Osteoblast (primary cell): ENCODE data around the gene CACNA1H. TPM values are rescaled to one million over a fixed set of nuclear protein-coding genes. Genes with fewer than 3 reads are reported as not detected.
"Not testable (repeated sequence)": the region's sequence is repeated elsewhere in the genome, so short reads cannot be mapped to it uniquely, and the experiment has no call there.

Experiments
- DNase-seq: peaks from one replicate; pipeline ENCODE4 v3.0.0; 2011; ENCODE audit warnings: low spot score, mixed read lengths; ENCODE audit not compliant: insufficient read length; ENCODE audit errors: missing footprints
- H2AFZ ChIP-seq: 2 replicates; pipeline ENCODE4 v1.6.0; 2011; ENCODE audit warnings: mild to moderate bottlenecking, low read length
- H3K27ac ChIP-seq: 2 replicates; pipeline ENCODE4 v1.5.1; 2011; ENCODE audit warnings: mild to moderate bottlenecking, low read depth, low read length, moderate library complexity
- H3K27me3 ChIP-seq: 2 replicates; pipeline ENCODE4 v1.6.0; 2012; ENCODE audit warnings: mild to moderate bottlenecking, control low read depth, inconsistent platforms, low read length, moderate library complexity; ENCODE audit not compliant: insufficient read depth
- H3K36me3 ChIP-seq: 2 replicates; pipeline ENCODE4 v1.5.1; 2011; ENCODE audit warnings: mild to moderate bottlenecking, low read length, control low read depth, moderate library complexity; ENCODE audit not compliant: insufficient read depth
- H3K4me1 ChIP-seq: 2 replicates; pipeline ENCODE4 v1.5.1; 2011; ENCODE audit warnings: mild to moderate bottlenecking, low read length, control low read depth, moderate library complexity; ENCODE audit not compliant: insufficient read depth
- H3K4me2 ChIP-seq: 2 replicates; pipeline ENCODE4 v1.6.0; 2011; ENCODE audit warnings: mild to moderate bottlenecking, low read length; ENCODE audit not compliant: insufficient read depth
- H3K4me3 ChIP-seq: fragments of 200-600 bp; sonication (generic); 3 replicates; pipeline ENCODE4 v1.5.1; 2012; ENCODE audit warnings: mild to moderate bottlenecking, low read length, inconsistent platforms; ENCODE audit not compliant: insufficient read depth
- H3K79me2 ChIP-seq: 2 replicates; pipeline ENCODE4 v1.6.0; 2012; ENCODE audit warnings: mild to moderate bottlenecking, low read length, control low read depth, inconsistent platforms; ENCODE audit not compliant: insufficient read depth
- H3K9me3 ChIP-seq: 2 replicates; pipeline ENCODE4 v1.5.1; 2011; ENCODE audit warnings: low read depth, low read length, control low read depth
- H4K20me1 ChIP-seq: 2 replicates; pipeline ENCODE4 v1.6.0; 2012; ENCODE audit warnings: mild to moderate bottlenecking, low read length, control low read depth; ENCODE audit not compliant: insufficient read depth
- total RNA-seq: library from RNA; depleted of rRNA; stranded (reverse); fragments of >200 nt; gene quantifications from 2 replicates; pipeline ENCODE4 v1.2.3, GENCODE V29; 2012

Gene CACNA1H
- total RNA-seq, 1 donor = under 0.01 TPM

DNA sequence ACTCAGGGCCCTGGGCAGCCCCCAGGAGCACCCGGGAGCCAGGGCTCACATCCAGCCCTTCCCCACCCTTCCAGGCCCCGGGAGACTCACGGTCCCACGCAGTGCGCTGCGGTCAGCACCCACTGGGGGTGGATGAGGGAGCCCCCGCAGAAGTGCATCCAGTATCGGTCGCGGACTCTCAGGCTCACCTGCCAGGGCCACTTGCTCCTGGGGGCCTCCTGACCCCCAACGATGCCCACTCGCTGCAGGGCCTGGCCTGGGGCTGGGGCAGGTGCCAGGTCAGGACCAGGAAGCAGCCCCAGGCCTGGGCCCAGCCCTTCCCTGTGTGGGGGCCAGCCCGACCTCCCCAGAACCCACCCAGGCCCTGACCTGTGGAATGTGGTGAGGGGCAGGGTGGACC lies 76.6 kb downstream of the CACNA1H start:
- H3K79me2 ChIP-seq, H3K27me3 ChIP-seq, H3K4me2 ChIP-seq, H2AFZ ChIP-seq, H3K4me1 ChIP-seq, DNase-seq, H3K27ac ChIP-seq, H3K36me3 ChIP-seq, H3K4me3 ChIP-seq, H3K9me3 ChIP-seq, H4K20me1 ChIP-seq: not testable (repeated sequence)

DNA sequence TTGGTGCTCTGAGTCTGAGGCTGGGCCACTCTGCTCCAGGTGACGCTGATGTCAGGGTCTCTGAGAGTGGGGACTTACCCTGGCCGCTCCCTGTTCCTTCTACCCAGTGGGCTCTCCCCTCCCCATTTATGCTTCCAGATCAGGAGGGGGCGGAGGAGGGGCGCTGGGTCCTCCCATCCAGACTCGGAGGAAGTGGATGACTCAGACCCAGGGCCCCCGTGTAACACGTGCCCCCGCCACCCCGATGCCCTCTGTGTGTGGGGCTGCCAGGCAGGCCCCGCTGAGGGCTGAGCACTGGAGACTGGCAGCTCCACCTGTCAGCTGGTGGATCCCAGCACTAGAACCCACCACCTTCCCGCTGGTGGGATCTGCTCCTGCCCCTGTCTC lies 77.2 kb downstream of the CACNA1H start, which contains the start of gene TPSB2:
Gene TPSB2 (minus strand): TSS at position 101 of the 387 bp plus-strand sequence. CDS start 233 bp downstream, outside the sequence.
- not testable (repeated sequence) for H3K36me3 ChIP-seq, H3K4me1 ChIP-seq, H3K4me3 ChIP-seq, H3K79me2 ChIP-seq, H3K27me3 ChIP-seq, H4K20me1 ChIP-seq, H3K27ac ChIP-seq, H3K9me3 ChIP-seq, H2AFZ ChIP-seq, H3K4me2 ChIP-seq, DNase-seq

DNA sequence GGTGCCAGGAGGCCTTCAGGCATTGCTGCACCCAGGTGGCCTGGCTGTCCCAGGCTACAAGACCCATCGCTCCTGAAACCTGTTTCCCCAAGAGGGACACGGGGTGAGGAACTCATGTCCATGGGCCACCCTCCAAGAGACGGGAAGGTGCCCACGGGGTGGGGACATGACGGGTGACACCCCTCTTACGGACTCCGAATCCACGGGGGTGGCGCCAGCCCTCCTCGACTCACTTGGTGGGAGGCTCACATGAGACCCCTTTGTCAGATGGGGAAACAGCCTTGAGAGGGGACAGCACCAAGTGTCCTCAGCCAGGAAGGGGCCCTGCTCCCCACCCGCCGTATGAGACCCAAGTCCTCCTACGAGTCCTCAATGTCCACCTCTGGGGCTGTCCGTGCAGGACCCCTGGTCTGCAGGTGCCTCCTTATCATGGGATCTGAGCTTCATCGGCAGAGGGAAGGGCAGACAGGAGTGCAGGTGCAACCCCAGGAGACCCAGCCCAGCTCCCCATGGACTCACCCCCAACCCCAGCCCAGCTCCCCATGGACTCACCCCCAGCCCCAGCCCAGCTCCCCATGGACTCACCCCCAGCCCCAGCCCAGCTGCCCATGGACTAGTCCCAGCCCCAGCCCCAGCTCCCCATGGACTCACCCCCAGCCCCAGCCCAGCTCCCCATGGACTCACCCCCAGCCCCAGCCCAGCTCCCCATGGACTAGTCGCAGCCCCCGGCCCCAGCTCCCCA lies 77.7 kb downstream of the CACNA1H start:
- H3K9me3 ChIP-seq, H3K27me3 ChIP-seq, H2AFZ ChIP-seq, H3K4me1 ChIP-seq, H4K20me1 ChIP-seq, DNase-seq, H3K4me3 ChIP-seq, H3K4me2 ChIP-seq, H3K36me3 ChIP-seq, H3K27ac ChIP-seq, H3K79me2 ChIP-seq: not testable (repeated sequence)

DNA sequence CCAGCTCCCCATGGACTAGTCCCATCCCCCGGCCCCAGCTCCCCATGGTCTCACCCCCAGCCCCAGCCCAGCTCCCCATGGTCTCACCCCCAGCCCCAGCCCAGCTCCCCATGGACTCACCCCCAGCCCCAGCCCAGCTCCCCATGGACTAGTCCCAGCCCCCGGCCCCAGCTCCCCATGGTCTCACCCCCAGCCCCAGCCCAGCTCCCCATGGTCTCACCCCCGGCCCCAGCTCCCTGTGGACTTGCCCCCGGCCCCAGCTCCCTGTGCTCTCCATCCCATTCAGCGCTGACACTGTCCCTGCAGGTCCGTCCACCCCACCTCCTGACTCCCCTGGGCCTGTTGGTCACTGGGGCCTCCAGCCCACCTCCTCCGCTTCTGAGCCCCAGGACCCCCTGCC lies 78.4 kb downstream of the CACNA1H start:
- H3K4me1 ChIP-seq, H3K27ac ChIP-seq, H3K79me2 ChIP-seq, H3K9me3 ChIP-seq, H2AFZ ChIP-seq, H3K4me3 ChIP-seq, H3K27me3 ChIP-seq, H3K4me2 ChIP-seq, H4K20me1 ChIP-seq, DNase-seq, H3K36me3 ChIP-seq: not testable (repeated sequence)

DNA sequence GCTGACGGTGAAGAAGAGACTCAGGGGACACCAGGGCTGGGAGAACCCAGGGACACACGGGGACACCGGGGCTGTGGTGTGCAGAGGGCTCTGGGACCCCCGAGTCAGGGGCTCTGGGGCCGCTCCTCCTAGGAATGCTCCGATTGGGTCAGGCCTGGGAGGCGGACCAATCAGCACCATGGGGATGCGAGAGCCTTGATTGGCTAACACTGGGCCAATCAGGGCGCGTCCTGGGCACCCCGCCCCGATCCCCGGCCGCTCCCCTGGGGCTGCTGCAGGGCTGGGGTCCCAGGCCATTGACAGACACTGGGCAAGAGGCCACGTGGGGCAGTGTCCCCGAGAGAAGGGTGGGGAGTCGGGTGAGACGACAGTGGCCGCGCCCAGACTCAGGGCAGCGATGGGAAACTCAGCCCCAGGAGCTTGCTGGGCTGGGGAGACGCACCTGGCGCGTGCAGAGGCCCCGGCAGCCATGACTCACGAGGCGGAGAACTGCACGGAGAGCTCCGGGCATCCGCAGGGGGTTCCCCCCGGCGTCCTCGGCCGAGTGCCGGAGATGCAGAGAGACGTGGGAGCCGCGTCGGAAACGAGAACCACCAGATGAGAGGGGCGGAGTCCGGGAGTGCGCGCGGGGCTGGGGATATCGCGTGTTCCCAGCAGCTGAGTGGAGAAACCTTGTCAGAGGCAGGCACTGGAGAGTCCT lies 79.3 kb downstream of the CACNA1H start:
- not testable (repeated sequence) for H2AFZ ChIP-seq, H3K9me3 ChIP-seq, H3K79me2 ChIP-seq, H3K36me3 ChIP-seq, H3K4me1 ChIP-seq, H4K20me1 ChIP-seq, H3K4me2 ChIP-seq, H3K27ac ChIP-seq, DNase-seq, H3K27me3 ChIP-seq, H3K4me3 ChIP-seq

DNA sequence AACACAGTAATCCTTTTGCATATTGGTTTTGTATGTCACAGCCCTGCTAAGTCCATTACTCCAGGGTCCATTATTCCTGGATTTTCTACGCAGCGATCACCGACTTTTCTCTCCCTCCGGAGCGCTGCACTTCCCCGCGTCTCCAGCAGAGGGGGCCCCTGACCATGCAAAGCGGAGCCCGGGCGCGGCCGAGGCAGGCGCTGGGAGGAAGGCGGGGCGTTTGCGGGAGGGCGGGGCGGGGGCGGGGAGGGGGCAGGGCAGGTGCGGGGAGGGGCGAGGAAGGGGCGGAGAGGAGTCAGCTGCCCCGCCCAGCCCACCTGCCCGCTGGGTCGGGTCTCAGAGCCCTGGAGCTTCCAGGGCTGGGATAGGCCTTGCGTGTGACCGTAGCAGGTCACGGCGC lies 83.8 kb downstream of the CACNA1H start:
- H4K20me1 ChIP-seq, DNase-seq, H3K36me3 ChIP-seq, H3K4me2 ChIP-seq, H2AFZ ChIP-seq, H3K27me3 ChIP-seq, H3K9me3 ChIP-seq, H3K79me2 ChIP-seq, H3K4me3 ChIP-seq, H3K4me1 ChIP-seq, H3K27ac ChIP-seq: not testable (repeated sequence)
